ENCODE measurements around the gene GLIS1.

The GLIS1 gene

DNA sequence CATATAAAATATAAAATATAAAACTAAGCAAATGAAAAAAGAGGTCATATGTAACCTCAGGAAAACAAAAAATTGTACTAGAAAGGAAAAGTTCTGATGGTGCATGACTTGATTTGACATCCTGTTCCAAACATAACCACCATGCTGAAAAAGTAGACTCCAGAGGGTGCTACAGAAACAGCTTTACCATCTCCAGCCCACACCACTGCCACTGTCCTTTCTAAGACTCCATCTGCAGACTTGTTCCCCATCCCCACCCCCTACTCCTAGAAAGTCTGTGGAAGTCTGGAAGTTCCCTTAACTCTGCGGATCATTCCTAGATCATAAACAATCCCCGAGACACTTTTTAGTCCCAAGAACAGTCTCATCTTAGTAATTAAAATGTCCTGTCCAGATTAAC lies 20.5 kb downstream of the GLIS1 start:
- DNase-seq (ENCODE audit: low read depth in 2 of 2), result no peak

DNA sequence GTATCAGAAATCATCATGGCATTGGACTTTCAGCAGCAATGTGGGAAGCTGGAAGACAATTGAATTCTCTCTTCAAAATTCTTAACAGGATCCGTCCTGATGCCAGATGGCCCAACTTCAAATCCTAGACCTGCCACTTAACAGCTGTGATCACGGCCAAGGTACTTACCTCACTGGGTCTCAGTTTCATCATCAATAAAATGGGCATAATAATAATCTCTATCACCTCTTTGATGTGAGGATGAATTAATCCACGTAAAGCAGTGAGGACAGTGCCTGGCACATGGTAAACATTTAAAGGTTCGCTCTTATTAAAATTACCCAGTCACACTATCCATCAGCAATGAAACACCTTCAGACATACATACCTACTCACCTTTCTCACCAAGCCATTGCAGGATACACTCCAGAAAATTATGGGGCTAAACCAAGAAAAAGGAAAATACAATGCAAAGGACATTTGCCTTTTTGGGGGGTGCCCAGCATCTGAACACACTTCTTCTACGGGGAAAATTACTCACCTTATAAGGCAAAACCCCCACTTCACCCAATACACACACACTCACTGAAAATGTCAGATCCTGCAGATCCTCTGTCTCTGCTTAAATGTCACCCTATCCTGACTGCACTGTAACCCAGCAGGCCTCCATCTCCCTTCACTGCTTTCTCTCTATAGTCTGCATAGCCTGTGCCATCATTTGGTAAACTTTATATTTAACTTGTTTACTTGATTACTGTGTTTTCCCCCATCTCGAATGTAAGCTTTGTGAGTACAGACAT lies 21.7 kb downstream of the GLIS1 start:
- DNase-seq (ENCODE audit: low read depth in 2 of 2), result no peak

GRCh38 chr1:53716150-53716549 lies 22.8 kb downstream of the GLIS1 start:
- DNase-seq (ENCODE audit: low read depth in 2 of 2), result no peak

- DNase-seq (ENCODE audit: low read depth in 2 of 2), result no peak
Observed at GRCh38 chr1:53715478-53715877, 23.5 kb downstream of the GLIS1 start.

DNA sequence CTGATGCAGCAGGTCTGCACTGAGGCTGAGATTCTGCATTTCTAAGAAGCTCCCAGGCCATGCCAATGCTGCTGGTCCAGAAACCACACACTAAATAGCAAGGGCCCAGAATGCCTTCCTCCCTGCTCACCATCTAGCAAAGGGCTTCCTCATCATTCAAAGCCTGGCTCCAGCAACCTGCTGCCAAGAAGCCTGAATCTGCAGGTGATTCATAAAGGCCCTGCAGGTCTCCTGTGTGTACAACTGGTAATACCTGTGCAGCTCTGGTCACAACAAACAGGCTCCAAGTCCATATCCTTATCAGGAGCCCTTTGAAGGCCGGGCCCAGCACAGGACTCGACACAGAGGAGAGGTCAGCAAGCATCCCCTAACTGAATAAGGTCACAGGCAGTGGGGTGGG lies 26.7 kb downstream of the GLIS1 start:
- DNase-seq (ENCODE audit: low read depth in 2 of 2), result no peak

DNA sequence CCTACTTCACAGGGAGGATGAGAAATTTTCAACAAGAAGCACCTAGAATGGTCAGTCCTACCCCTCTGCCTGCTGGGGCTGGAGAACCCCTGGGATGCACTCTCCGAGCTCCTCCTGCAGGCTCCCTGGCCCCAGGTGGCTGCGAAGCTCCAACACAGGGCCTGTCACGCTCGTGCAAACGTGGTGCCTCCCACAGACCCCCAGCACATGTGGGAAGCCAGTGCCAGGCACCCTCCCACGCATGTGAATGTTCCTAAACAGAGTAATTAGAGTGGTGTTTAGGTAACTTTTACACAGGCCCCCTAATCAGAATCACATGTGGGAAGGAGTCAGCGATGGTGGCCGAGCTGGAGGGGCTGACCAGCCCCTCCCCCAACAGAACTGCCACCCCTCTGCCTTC lies 28.4 kb downstream of the GLIS1 start:
- no peak for DNase-seq (ENCODE audit: low read depth in 2 of 2)

DNA sequence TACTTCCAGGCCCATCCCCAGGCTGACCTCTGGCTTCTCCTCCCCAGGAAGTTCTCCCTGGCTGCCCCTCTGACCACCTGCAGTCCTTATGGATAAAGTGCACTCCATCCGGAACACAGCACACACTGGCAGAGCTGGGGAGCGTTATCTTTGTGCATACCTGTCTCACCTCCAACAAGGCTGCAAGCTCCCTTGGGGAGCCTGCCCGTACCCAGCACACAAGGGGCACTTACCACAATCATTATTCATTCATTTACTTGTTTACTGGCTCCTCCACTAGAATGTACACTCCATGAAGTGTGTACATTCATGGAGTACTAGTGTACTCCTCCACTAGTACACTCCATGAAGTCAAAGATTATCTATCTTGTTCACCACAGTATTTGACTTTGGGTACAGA lies 30.3 kb downstream of the GLIS1 start:
- DNase-seq (ENCODE audit: low read depth in 2 of 2), result no peak

DNA sequence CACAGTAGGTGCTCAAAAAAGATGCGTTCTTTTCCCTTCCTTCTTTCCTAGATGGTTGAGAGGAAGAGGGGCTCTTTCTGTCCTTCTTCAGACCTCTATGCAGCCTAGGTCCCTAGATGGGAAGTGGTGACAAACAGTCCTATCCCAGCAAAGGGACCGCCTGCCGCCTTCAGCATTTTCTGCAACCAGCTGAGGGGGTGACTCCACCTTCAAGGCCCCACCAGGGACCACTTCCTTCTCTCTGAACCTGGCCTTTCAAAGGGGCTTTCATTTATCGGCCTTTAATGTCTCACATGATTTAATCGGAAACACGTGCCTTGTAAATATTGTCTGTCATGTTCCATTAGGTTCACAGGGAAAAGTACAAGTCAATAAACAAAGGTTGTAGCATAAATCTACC lies 32.6 kb downstream of the GLIS1 start:
- DNase-seq (ENCODE audit: low read depth in 2 of 2), result no peak

GRCh38 chr1:53705446-53706096 lies 33.4 kb downstream of the GLIS1 start:
- DNase-seq (ENCODE audit: low read depth in 2 of 2), result no peak

- DNase-seq (ENCODE audit: low read depth in 2 of 2), result no peak
Observed at GRCh38 chr1:53704804-53705445, 34.0 kb downstream of the GLIS1 start.

- no peak for DNase-seq (ENCODE audit: low read depth in 2 of 2)
Observed at GRCh38 chr1:53704304-53704703, 34.7 kb downstream of the GLIS1 start.

DNA sequence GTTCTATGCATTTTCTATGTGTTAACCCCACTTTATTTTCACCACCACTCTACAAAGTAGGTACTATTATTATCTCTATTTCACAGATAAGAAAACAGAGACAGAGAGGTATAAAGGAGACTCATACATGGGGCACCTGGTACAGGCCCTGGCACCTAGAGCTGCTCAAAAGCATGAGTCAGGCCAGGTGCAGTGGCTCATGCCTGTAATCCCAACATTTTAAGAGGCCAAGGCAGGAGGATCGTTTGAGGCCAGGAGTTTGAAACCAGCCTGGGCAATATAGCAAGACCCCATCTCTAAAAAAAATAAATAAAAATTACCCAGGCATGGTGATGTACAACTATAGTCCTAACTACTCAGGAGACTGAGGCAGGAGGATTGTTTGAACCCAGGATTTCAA lies 35.8 kb downstream of the GLIS1 start:
- DNase-seq (ENCODE audit: low read depth in 2 of 2), result no peak

DNA sequence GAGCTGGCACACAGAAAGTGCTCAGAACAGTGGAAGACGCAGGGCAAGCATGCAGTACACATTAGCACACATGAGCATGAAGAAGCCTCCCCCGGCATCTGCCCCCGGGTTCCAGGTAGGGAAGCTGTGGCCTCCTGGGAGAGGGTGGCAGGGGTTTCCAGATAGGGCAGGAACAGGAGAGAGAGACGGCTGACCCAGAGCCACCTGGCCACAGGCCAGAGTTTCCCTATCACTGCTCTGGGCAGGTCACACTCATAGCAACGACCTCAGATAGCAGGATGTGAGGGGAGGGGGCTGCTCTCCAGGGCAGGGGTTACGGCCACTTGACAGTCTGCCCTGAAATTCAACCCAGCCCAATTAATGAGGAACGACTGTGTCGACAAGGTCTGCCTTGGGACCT lies 36.6 kb downstream of the GLIS1 start:
- DNase-seq (ENCODE audit: low read depth in 2 of 2), result no peak

DNA sequence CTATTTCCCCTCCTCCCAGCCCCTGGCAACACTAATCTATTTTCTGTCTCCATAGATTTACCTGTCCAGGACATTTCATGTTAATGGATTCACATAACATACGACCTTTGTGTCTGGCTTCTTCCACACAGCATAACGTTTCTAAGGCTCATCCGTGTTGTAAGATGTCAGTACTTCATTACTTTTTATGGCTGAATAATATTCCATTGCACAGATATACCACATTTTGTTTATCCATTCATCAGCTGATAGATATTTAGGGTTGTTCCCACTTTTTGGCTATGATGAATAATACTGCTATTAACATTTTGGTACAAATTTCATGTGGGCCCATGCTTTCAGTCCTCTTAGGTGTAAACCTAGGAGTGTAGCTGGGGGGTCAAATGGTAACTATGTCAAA lies 38.2 kb downstream of the GLIS1 start:
- DNase-seq (ENCODE audit: low read depth in 2 of 2), result no peak

DNA sequence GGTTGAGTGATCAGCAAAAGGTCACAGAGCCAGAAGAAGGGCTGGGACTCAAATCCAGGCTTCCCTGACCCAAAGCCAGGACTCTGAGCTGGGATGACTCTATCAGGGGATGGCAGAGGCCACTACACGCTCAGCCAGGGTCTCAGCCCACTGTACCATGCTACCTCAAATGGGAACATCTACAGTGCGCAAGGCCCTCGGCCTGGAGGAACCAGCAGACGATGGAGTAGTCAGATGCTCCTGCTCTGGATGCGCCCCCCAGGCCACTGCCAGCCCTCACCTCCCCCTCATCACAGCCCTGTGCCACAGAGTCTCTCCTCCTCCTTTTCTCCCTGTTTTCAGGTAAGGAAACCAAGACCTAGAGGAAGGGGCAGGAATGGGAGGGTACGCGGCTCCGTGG lies 39.0 kb downstream of the GLIS1 start:
- no peak for DNase-seq (ENCODE audit: low read depth in 2 of 2)

DNA sequence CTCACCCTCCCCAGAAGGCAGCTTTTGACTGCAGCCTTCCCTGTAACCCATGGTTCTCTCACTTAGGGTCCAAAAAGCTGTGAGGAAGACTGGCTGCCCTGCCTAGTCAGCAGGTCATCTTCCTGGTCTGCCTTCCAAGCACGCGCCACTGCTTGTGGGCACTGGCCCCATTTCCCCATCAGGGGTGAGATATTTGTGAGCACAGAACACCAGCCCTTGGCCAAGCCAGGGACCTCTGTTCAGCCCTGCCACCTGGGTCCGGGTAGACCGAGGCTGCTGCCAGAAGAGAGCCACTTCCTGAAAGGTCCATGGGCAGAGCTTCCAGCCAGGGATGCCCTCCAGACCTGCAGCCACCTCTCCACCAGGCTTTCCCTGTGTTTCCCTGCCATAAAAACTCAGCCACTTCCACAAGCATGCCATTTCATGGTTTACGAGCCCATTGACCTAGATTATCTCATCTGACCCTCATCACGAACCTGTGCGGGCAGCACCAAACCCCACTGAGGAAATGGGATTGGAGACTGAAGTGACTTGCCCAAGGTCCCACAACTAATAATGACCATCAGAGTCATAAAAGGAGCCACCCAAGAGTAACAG lies 40.5 kb downstream of the GLIS1 start:
- no peak for DNase-seq (ENCODE audit: low read depth in 2 of 2)

GRCh38 chr1:53697721-53698383 lies 41.1 kb downstream of the GLIS1 start:
- no peak for DNase-seq (ENCODE audit: low read depth in 2 of 2)

DNA sequence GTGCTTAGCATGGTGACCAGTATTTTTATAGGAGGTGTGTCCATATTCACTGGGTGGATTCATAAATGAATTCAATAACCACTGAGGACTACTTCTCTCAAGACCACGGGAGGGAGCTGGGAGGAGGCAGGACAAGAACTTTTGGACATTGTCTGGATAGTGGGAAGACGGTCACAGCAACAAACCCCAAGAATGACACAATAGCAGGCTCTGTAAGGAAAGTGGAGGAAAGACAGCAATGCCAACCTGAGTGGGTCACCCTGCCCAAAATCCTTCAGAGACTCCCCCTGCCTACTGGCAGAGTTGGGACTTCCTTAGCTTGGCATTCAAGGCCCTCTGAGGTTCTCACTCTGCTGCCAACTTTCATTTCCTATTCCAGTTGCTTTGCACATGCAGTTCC lies 42.0 kb downstream of the GLIS1 start:
- no peak for DNase-seq (ENCODE audit: low read depth in 2 of 2)

DNA sequence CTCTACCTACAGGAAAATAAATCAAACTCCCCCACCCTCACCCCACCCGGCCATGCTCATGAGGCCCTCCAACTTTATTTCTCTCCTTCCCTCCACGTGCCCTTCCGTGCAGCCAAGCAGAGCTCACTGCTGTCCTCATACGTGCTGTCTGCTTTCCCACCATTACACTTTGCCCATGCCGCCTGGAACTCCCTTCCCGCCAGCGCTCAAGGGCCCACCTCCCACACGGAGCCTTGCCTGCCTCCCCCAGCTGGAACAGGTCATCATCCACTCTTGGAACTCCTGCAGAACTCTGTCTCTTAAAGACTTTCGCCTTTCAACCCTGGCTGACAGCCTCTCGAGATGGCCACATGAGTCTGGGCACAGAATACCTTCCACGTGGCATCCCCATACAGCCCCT lies 42.4 kb downstream of the GLIS1 start:
- no peak for DNase-seq (ENCODE audit: low read depth in 2 of 2)

GRCh38 chr1:53696051-53696450 lies 42.9 kb downstream of the GLIS1 start:
- DNase-seq (ENCODE audit: low read depth in 2 of 2), result no peak

DNA sequence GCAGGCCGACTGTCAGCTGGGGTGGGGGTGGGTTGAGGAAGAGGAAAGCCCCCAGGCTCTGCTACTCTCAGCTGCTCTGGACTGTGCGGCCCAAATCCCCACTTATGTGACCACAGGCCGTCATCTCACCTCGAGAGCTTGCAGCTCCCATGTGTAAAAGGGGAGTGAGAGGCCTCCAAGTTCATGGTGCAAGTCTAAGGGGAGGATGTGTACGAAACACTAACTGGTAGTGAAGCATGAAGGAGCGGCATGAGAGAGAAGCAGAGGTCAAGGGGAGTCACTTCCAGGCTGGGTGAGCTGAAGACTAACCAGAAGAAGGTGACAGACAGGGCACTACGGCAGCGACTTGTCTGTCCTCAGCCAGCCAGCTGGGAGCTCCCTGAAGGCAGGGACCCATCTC lies 43.8 kb downstream of the GLIS1 start:
- no peak for DNase-seq (ENCODE audit: low read depth in 2 of 2)

DNA sequence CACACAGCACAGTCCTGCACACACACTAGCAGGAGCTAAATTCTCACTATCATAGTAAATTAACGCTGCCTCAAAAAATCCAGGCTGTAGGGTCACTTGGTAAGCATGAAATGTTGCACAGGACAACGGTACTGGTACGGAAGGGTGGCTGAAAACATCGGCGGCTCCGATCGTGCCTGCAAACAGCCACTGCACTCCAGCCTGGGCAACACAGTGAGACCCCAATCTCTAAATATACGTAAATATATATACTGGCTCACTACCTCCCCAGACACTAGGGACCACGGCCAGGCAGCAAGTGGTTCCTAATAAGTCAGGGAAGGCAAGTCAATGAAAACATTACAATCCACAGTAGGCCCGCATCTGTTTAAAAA lies 44.3 kb downstream of the GLIS1 start:
- DNase-seq (ENCODE audit: low read depth in 2 of 2), result no peak

Measured in stimulated activated CD4-positive, alpha-beta T cell treated with anti-CD3 and anti-CD28 coated beads, Interleukin-1b, Interleukin-23, amount 100 ng/mL, for 1 hour (primary cell).